Breast epithelium (tissue), 3 donors: ENCODE measurements around the gene IL12A.

Experiments used
- CTCF ChIP-seq, 3 donors: fragments of 450-650 bp; IDR thresholded peaks; one replicate each; pipeline ENCODE4 v1.5.1; 2016 to 2017; ENCODE audit warnings: antibody characterized with exemption in 3 of 3, mild to moderate bottlenecking in 3 of 3, moderate library complexity in 3 of 3
- POLR2A ChIP-seq: fragments of 450-650 bp; IDR thresholded peaks from one replicate; pipeline ENCODE4 v1.6.1; 2016; ENCODE audit warnings: antibody characterized with exemption, mild to moderate bottlenecking, moderate library complexity

GRCh38 chr3:159996018-159996417 is 7.4 kb downstream of the IL12A start:
- TF ChIP-seq POLR2A (no peak), CTCF (IDR thresholded peaks at IDR 0.05) (no peak)
